HepG2 (cell line): ENCODE measurements around the gene POU2F1. TPM values are rescaled to one million over a fixed set of nuclear protein-coding genes. Genes with fewer than 3 reads are reported as not detected.

Source experiments
- ARID5B ChIP-seq: IDR thresholded peaks from 2 replicates; pipeline ENCODE4 v1.4.0; 2020; ENCODE audit warnings: mild to moderate bottlenecking, missing genetic modification reagents
- ATF5 ChIP-seq: sonication (generic); formaldehyde crosslinking; IDR thresholded peaks from 2 replicates; pipeline ENCODE4 v1.4.0; 2020; ENCODE audit warnings: mild to moderate bottlenecking, low read depth, missing genetic modification reagents
- ATF7 ChIP-seq, 2 experiments: fragments of 450-650 bp in 1 of 2; sonication (generic) in 1 of 2; formaldehyde crosslinking in 1 of 2; IDR thresholded peaks; 2 replicates each; pipeline versions ENCODE4 v1.4.0 to v1.6.1; 2016 to 2020; ENCODE audit warnings: antibody characterized with exemption in 1 of 2, mild to moderate bottlenecking in 1 of 2, missing genetic modification reagents in 1 of 2
- DPF2 ChIP-seq: sonication (generic); formaldehyde crosslinking; IDR thresholded peaks from 2 replicates; pipeline ENCODE4 v1.4.0; 2020; ENCODE audit warnings: mild to moderate bottlenecking, low read depth, missing genetic modification reagents, borderline replicate concordance
- FOXA3 ChIP-seq: IDR thresholded peaks from 2 replicates; pipeline ENCODE4 v1.6.1; 2016; ENCODE audit warnings: missing genetic modification reagents, missing compliant biosample characterization
- HNF1B ChIP-seq: sonication (generic); formaldehyde crosslinking; IDR thresholded peaks from 2 replicates; pipeline ENCODE4 v1.5.1; 2020; ENCODE audit warnings: mild to moderate bottlenecking, moderate library complexity, missing genetic modification reagents
- MED1 ChIP-seq: sonication (generic); formaldehyde crosslinking; IDR thresholded peaks from 2 replicates; pipeline ENCODE4 v1.4.0; 2020; ENCODE audit warnings: missing genetic modification reagents
- NR2F6 ChIP-seq, 2 experiments: IDR thresholded peaks; 2 replicates each; pipeline ENCODE4 v1.6.1; 2016; ENCODE audit warnings: antibody characterized with exemption in 1 of 2, mild to moderate bottlenecking in 1 of 2
- RXRA ChIP-seq: sonication (generic); formaldehyde crosslinking; IDR thresholded peaks from 2 replicates; pipeline ENCODE4 v1.5.1; 2020; ENCODE audit warnings: missing genetic modification reagents
- SATB2 ChIP-seq: sonication (generic); formaldehyde crosslinking; IDR thresholded peaks from 2 replicates; pipeline ENCODE4 v1.5.0; 2020; ENCODE audit warnings: missing genetic modification reagents
- TARDBP ChIP-seq: sonication (generic); formaldehyde crosslinking; IDR thresholded peaks from 2 replicates; pipeline ENCODE4 v1.8.0; 2022; ENCODE audit warnings: mild to moderate bottlenecking, missing genetic modification reagents
- ZBTB25 ChIP-seq: IDR thresholded peaks from 2 replicates; pipeline ENCODE4 v1.6.1; 2018; ENCODE audit warnings: missing genetic modification reagents
- ZBTB34 ChIP-seq: sonication (generic); formaldehyde crosslinking; IDR thresholded peaks from 2 replicates; pipeline ENCODE4 v1.8.0; 2022; ENCODE audit warnings: mild to moderate bottlenecking, missing genetic modification reagents
- ZBTB7B ChIP-seq: sonication (generic); formaldehyde crosslinking; IDR thresholded peaks from 2 replicates; pipeline ENCODE4 v1.4.0; 2020; ENCODE audit warnings: missing genetic modification reagents
- ZNF282 ChIP-seq: fragments of 450-650 bp; IDR thresholded peaks from 2 replicates; pipeline ENCODE4 v1.6.1; 2018; ENCODE audit not compliant: partially characterized antibody
- ZNF816 ChIP-seq: sonication (generic); formaldehyde crosslinking; IDR thresholded peaks from 2 replicates; pipeline ENCODE4 v1.8.0; 2022; ENCODE audit warnings: missing genetic modification reagents, mild to moderate bottlenecking, borderline replicate concordance
- polyA plus RNA-seq, 8 experiments: library from polyadenylated mRNA; depleted of rRNA in 3 of 8; stranded (reverse) in 7 of 8; unstranded in 1 of 8; fragments of >200 nt; fragmentation: Illumina TruSeq in 4 of 8; extraction: Trizol in 4 of 8; gene quantifications; 2 replicates each; pipeline versions ENCODE4 v1.2.1 to v1.2.3, GENCODE V29; 2011 to 2016; ENCODE audit warnings: low read depth in 4 of 8, missing spikeins in 1 of 8, mixed read lengths in 1 of 8; ENCODE audit not compliant: insufficient read depth in 1 of 8
- total RNA-seq, 5 experiments: library from RNA; depleted of rRNA; stranded (reverse); fragments of >200 nt; fragmentation: Illumina TruSeq; extraction: Trizol; gene quantifications; 2 replicates each; pipeline ENCODE4 v1.2.3, GENCODE V29; 2016; ENCODE audit warnings: low read depth in 1 of 5

The POU2F1 gene
- total and polyA plus RNA-seq, 2 of the 13 experiments (the other 11 are each of a cell fraction or from before 2014, with no cell fraction given), result 10.2 to 13.0 TPM

GRCh38 chr1:167297222-167298214 is 76.8 kb downstream of the POU2F1 start (continued):
- TF ChIP-seq ARID5B, result peak; percentile 96
- TF ChIP-seq FOXA3 (CRISPR knock-in tag), result peak; percentile 79
- TF ChIP-seq TARDBP (CRISPR knock-in tag), result peak; percentile 47; the same call in 1 of the 2 replicates
- no peak for TF ChIP-seq RXRA (CRISPR knock-in tag)
- no peak for TF ChIP-seq ATF7 (IDR thresholded peaks at IDR 0.05)
- peak; percentile 38; the same call in 1 of the 2 replicates for TF ChIP-seq ATF7 (CRISPR knock-in tag; IDR thresholded peaks at IDR 0.05)
- TF ChIP-seq DPF2, result peak; percentile 64; the same call in 1 of the 2 replicates
- TF ChIP-seq ZBTB25, result 0 out of 2 replicates have a peak, but pooled peaks have one; percentile 29
- no peak for TF ChIP-seq ATF5
- TF ChIP-seq SATB2 (CRISPR knock-in tag), result 0 out of 2 replicates have a peak, but pooled peaks have one; percentile 63
- TF ChIP-seq HNF1B (CRISPR knock-in tag), result 0 out of 2 replicates have a peak, but pooled peaks have one; percentile 60
- TF ChIP-seq NR2F6 (IDR thresholded peaks at IDR 0.05), result peak; percentile 80
- TF ChIP-seq NR2F6 (CRISPR knock-in tag; IDR thresholded peaks at IDR 0.05), result peak; percentile 86
- peak; percentile 58; the same call in 1 of the 2 replicates for TF ChIP-seq ZBTB34 (CRISPR knock-in tag)
- TF ChIP-seq ZNF282, result no peak
- TF ChIP-seq MED1, result peak; percentile 82
- TF ChIP-seq ZBTB7B, result peak; percentile 41; the same call in 1 of the 2 replicates
- 0 out of 2 replicates have a peak, but pooled peaks have one; percentile 63 for TF ChIP-seq ZNF816
